ENCODE data around the gene FOXR1.

FOXR1 gene

GRCh38 chr11:118971646-118972045 is at the start of gene FOXR1:
Gene FOXR1, plus strand, starts transcription at chr11:118971761. Its CDS starts 171 bp downstream, at chr11:118971932.
- no peak for DNase-seq (ENCODE audit: low spot score)

GRCh38 chr11:118921929-118922744 is 49.4 kb upstream of the FOXR1 start:
- DNase-seq (ENCODE audit: low spot score), result no peak

- no peak for DNase-seq (ENCODE audit: low spot score)
Measured at GRCh38 chr11:118922745-118923627, 48.6 kb upstream of the FOXR1 start.

GRCh38 chr11:118923721-118924587 is 47.6 kb upstream of the FOXR1 start:
- DNase-seq (ENCODE audit: low spot score), result no peak

GRCh38 chr11:118924591-118925585 is 46.7 kb upstream of the FOXR1 start:
- DNase-seq (ENCODE audit: low spot score), result no peak

- no peak for DNase-seq (ENCODE audit: low spot score)
Measured at GRCh38 chr11:118927554-118928100, 43.9 kb upstream of the FOXR1 start.

- DNase-seq (ENCODE audit: low spot score), result peak; percentile 93
Measured at GRCh38 chr11:118928101-118928869, 43.3 kb upstream of the FOXR1 start.

- peak; percentile 75 for DNase-seq (ENCODE audit: low spot score)
Measured at GRCh38 chr11:118928870-118929500, 42.6 kb upstream of the FOXR1 start.

- DNase-seq (ENCODE audit: low spot score), result peak; percentile 88
Measured at GRCh38 chr11:118929501-118930093, 42.0 kb upstream of the FOXR1 start.

- peak; percentile 80 for DNase-seq (ENCODE audit: low spot score)
Measured at GRCh38 chr11:118930094-118930712, 41.4 kb upstream of the FOXR1 start.

GRCh38 chr11:118931571-118931970 is 40.0 kb upstream of the FOXR1 start:
- no peak for DNase-seq (ENCODE audit: low spot score)

- no peak for DNase-seq (ENCODE audit: low spot score)
Measured at GRCh38 chr11:118933486-118933885, 38.1 kb upstream of the FOXR1 start.

- no peak for DNase-seq (ENCODE audit: low spot score)
Measured at GRCh38 chr11:118935376-118935775, 36.2 kb upstream of the FOXR1 start.

- DNase-seq (ENCODE audit: low spot score), result no peak
Measured at GRCh38 chr11:118938491-118939403, 32.8 kb upstream of the FOXR1 start.

- DNase-seq (ENCODE audit: low spot score), result no peak
Measured at GRCh38 chr11:118939404-118939915, 32.1 kb upstream of the FOXR1 start.

GRCh38 chr11:118939953-118940598 is 31.5 kb upstream of the FOXR1 start:
- DNase-seq (ENCODE audit: low spot score), result no peak

All from putamen (tissue), 1 donor.